H1 (cell line): ENCODE results near the gene DNAJA1. TPM values are rescaled to one million over a fixed set of nuclear protein-coding genes. Genes with fewer than 3 reads are reported as not detected.

ENCODE experiments used
- CTCF ChIA-PET: fragments of 300-600 bp; sonication (Branson Sonifier 250); formaldehyde crosslinking; loops from one replicate; lab custom pipeline; 2021; ENCODE audit not compliant: partially characterized antibody; lab: Charles Lee
- POLR2A ChIA-PET: fragments of 300-600 bp; sonication (Branson Sonifier 250); formaldehyde crosslinking; loops from one replicate; lab custom pipeline; 2021; ENCODE audit warnings: inconsistent platforms; ENCODE audit not compliant: partially characterized antibody; lab: Charles Lee
- DNase-seq, 2 experiments: peaks; one replicate each; pipeline versions ENCODE4 v3.0.0 to v3.0.0-alpha.2; 2010 to 2022; ENCODE audit warnings: low spot score in 2 of 2, low read depth in 1 of 2, mixed read lengths in 1 of 2
- FAIRE-seq: peaks from 2 replicates; lab custom pipeline; 2011; peaks lifted over from hg19 to GRCh38; lab: Jason Lieb, UNC
- H2AFZ ChIP-seq: 2 replicates; pipeline ENCODE4 v1.8.1; 2012; ENCODE audit warnings: low read length, inconsistent platforms
- H2AK5ac ChIP-seq: 2 replicates; pipeline ENCODE4 v1.6.1; 2013; ENCODE audit warnings: low read depth, low read length
- H2BK120ac ChIP-seq: replicated peaks from 2 replicates; pipeline ENCODE3; 2013; ENCODE audit warnings: low read depth, low read length, inconsistent platforms
- H2BK12ac ChIP-seq: 2 replicates; pipeline ENCODE4 v1.6.1; 2013; ENCODE audit warnings: low read depth, low read length
- H2BK15ac ChIP-seq: 2 replicates; pipeline ENCODE4 v1.6.1; 2013; ENCODE audit warnings: low read length
- H2BK20ac ChIP-seq: 2 replicates; pipeline ENCODE4 v1.6.1; 2013; ENCODE audit warnings: low read length
- H2BK5ac ChIP-seq: 2 replicates; pipeline ENCODE4 v1.6.1; 2013; ENCODE audit warnings: low read depth, low read length
- H3K14ac ChIP-seq: 2 replicates; pipeline ENCODE4 v1.6.1; 2013; ENCODE audit warnings: inconsistent platforms; ENCODE audit not compliant: insufficient read length
- H3K18ac ChIP-seq: 2 replicates; pipeline ENCODE4 v1.6.1; 2013; ENCODE audit warnings: low read length; ENCODE audit errors: extremely low read depth
- H3K23ac ChIP-seq: 2 replicates; pipeline ENCODE4 v1.6.1; 2013; ENCODE audit warnings: inconsistent platforms; ENCODE audit not compliant: insufficient read length
- H3K23me2 ChIP-seq: 2 replicates; pipeline ENCODE4 v1.6.1; 2013; ENCODE audit warnings: low read depth, low read length
- H3K27ac ChIP-seq: 2 replicates; pipeline ENCODE4 v1.6.1; 2011; ENCODE audit warnings: low read depth, low read length, inconsistent platforms
- H3K27me3 ChIP-seq, 4 experiments: replicated peaks in 1 of 4; 1 replicate in 1 of 4; 2 replicates in 3 of 4; pipeline versions ENCODE4 v1.6.1 to v1.8.1; 2011 to 2013; ENCODE audit warnings: low read length in 3 of 4, mild to moderate bottlenecking in 3 of 4, inconsistent platforms in 2 of 4, mixed read lengths in 2 of 4, moderate library complexity in 1 of 4; ENCODE audit not compliant: control insufficient read depth in 3 of 4, insufficient read depth in 3 of 4; ENCODE audit errors: extremely low read depth in 1 of 4
- H3K36me3 ChIP-seq, 4 experiments: 2 replicates each; pipeline versions ENCODE4 v1.6.1 to v1.8.1; 2011 to 2013; ENCODE audit warnings: mild to moderate bottlenecking in 4 of 4, low read length in 3 of 4, moderate library complexity in 2 of 4, control low read depth in 1 of 4, inconsistent platforms in 1 of 4; ENCODE audit not compliant: insufficient read depth in 4 of 4, control insufficient read depth in 2 of 4
- H3K4ac ChIP-seq: replicated peaks from 2 replicates; pipeline ENCODE3; 2013; ENCODE audit warnings: low read length, low read depth, mixed read lengths, inconsistent platforms; ENCODE audit not compliant: insufficient read length
- H3K4me1 ChIP-seq, 4 experiments: replicated peaks in 1 of 4; 1 replicate in 1 of 4; 2 replicates in 3 of 4; pipeline versions ENCODE4 v1.6.1 to v1.8.1; 2011 to 2013; ENCODE audit warnings: low read length in 3 of 4, inconsistent platforms in 2 of 4, mixed read lengths in 1 of 4; ENCODE audit not compliant: insufficient read depth in 4 of 4, control insufficient read depth in 3 of 4
- H3K4me2 ChIP-seq, 2 experiments: 2 replicates each; pipeline versions ENCODE4 v1.6.1 to v1.8.1; 2011 to 2013; ENCODE audit warnings: low read depth in 2 of 2, low read length in 2 of 2, control low read depth in 1 of 2, inconsistent platforms in 1 of 2, mild to moderate bottlenecking in 1 of 2; ENCODE audit not compliant: insufficient read depth in 1 of 2
- H3K4me3 ChIP-seq, 4 experiments: fragments of 200-600, 300-600 bp in 1 of 4; sonication (generic), shearing (Covaris generic), sonication (Bioruptor Twin) in 1 of 4; 2 replicates each; pipeline versions ENCODE4 v1.5.1 to v1.8.1; 2011 to 2016; ENCODE audit warnings: low read length in 4 of 4, low read depth in 3 of 4, control low read depth in 2 of 4, inconsistent platforms in 2 of 4, mild to moderate bottlenecking in 2 of 4, mixed read lengths in 1 of 4, moderate library complexity in 1 of 4; ENCODE audit not compliant: insufficient read depth in 2 of 4; ENCODE audit errors: extremely low read depth in 1 of 4
- H3K56ac ChIP-seq: replicated peaks from 2 replicates; pipeline ENCODE3; 2013; ENCODE audit warnings: low read depth, mild to moderate bottlenecking, mixed read lengths, low read length, inconsistent platforms; ENCODE audit not compliant: insufficient read length
- H3K79me1 ChIP-seq: 2 replicates; pipeline ENCODE4 v1.6.1; 2013; ENCODE audit warnings: low read depth, low read length, control low read depth
- H3K79me2 ChIP-seq, 2 experiments: 2 replicates each; pipeline versions ENCODE4 v1.6.1 to v1.8.1; 2012 to 2013; ENCODE audit warnings: low read length in 2 of 2, mild to moderate bottlenecking in 2 of 2, inconsistent platforms in 1 of 2; ENCODE audit not compliant: insufficient read depth in 2 of 2, control insufficient read depth in 1 of 2
- H3K9ac ChIP-seq, 4 experiments: replicated peaks in 1 of 4; 1 replicate in 1 of 4; 2 replicates in 3 of 4; pipeline versions ENCODE4 v1.6.1 to v1.8.1; 2011 to 2013; ENCODE audit warnings: low read depth in 3 of 4, low read length in 3 of 4, control low read depth in 2 of 4, mild to moderate bottlenecking in 2 of 4, moderate library complexity in 2 of 4, inconsistent platforms in 1 of 4; ENCODE audit errors: extremely low read depth in 1 of 4
- H3K9me3 ChIP-seq, 2 experiments: 2 replicates each; pipeline versions ENCODE4 v1.6.1 to v1.8.1; 2012 to 2013; ENCODE audit warnings: mild to moderate bottlenecking in 2 of 2, moderate library complexity in 2 of 2, control low read depth in 1 of 2, inconsistent platforms in 1 of 2, low read depth in 1 of 2, low read length in 1 of 2, mixed read lengths in 1 of 2; ENCODE audit not compliant: insufficient read depth in 2 of 2
- H4K20me1 ChIP-seq, 2 experiments: replicated peaks in 1 of 2; 2 replicates each; pipeline versions ENCODE3 to v1.8.1; 2011 to 2013; ENCODE audit warnings: inconsistent platforms in 2 of 2, low read length in 2 of 2, mild to moderate bottlenecking in 1 of 2; ENCODE audit not compliant: insufficient read depth in 2 of 2, control insufficient read depth in 1 of 2
- H4K5ac ChIP-seq: 2 replicates; pipeline ENCODE4 v1.6.1; 2013; ENCODE audit warnings: low read length, low read depth, mixed read lengths, inconsistent platforms; ENCODE audit not compliant: insufficient read length
- H4K8ac ChIP-seq: 2 replicates; pipeline ENCODE4 v1.8.0; 2013; ENCODE audit warnings: mild to moderate bottlenecking, moderate library complexity, low read length, inconsistent platforms; ENCODE audit not compliant: insufficient read depth; ENCODE audit errors: extremely low read depth
- H4K91ac ChIP-seq: replicated peaks from 2 replicates; pipeline ENCODE3; 2013; ENCODE audit warnings: low read length, mixed read lengths, inconsistent platforms; ENCODE audit not compliant: insufficient read length
- CBX5 ChIP-seq: fragments of 300-800, 300-1000 bp; sonication (generic); IDR thresholded peaks from 2 replicates; pipeline ENCODE4 v1.7.1; 2016; ENCODE audit warnings: antibody characterized with exemption, low read length, low read depth
- CEBPB ChIP-seq: IDR thresholded peaks from 2 replicates; pipeline ENCODE4 v1.6.1; 2012; ENCODE audit warnings: low read depth, low read length
- EGR1 ChIP-seq: IDR thresholded peaks from 2 replicates; pipeline ENCODE4 v1.6.1; 2011; ENCODE audit warnings: low read depth, low read length, borderline replicate concordance
- GTF2F1 ChIP-seq: IDR thresholded peaks from 2 replicates; pipeline ENCODE4 v1.6.1; 2012; ENCODE audit warnings: low read depth, low read length, improper control_type of control experiment, borderline replicate concordance
- MAX ChIP-seq: IDR thresholded peaks from 2 replicates; pipeline ENCODE4 v1.6.1; 2012; ENCODE audit warnings: inconsistent platforms
- RXRA ChIP-seq: IDR thresholded peaks from 2 replicates; pipeline ENCODE4 v1.6.1; 2011; ENCODE audit warnings: low read depth, mild to moderate bottlenecking, low read length, moderate library complexity; ENCODE audit not compliant: insufficient read depth
- SIN3A ChIP-seq, 2 experiments: IDR thresholded peaks in 1 of 2; conservative IDR thresholded peaks in 1 of 2; 2 replicates each; pipeline ENCODE4 v1.6.1; 2011 to 2012; ENCODE audit warnings: low read length in 2 of 2, improper control_type of control experiment in 1 of 2, low read depth in 1 of 2, mild to moderate bottlenecking in 1 of 2
- SUZ12 ChIP-seq: fragments of 200-600 bp; sonication (generic); IDR thresholded peaks from 2 replicates; pipeline ENCODE4 v1.6.1; 2012; ENCODE audit warnings: mild to moderate bottlenecking, inconsistent platforms, low read length, moderate library complexity, mixed read lengths
- ZNF274 ChIP-seq: IDR thresholded peaks from 2 replicates; pipeline ENCODE4 v1.7.0; 2012; ENCODE audit warnings: low read length, borderline replicate concordance; ENCODE audit errors: extremely low read depth
- WGBS, 2 experiments: shearing (Covaris generic) in 1 of 2; methylation state at CpG; one replicate each; pipeline versions ENCODE4 v1.1.6 to v1.1.7; 2013 to 2015; ENCODE audit warnings: low lambda C conversion rate in 2 of 2, mixed read lengths in 2 of 2, inconsistent platforms in 1 of 2, low coverage in 1 of 2, missing lambda C conversion rate in 1 of 2; ENCODE audit not compliant: insufficient replicate concordance in 2 of 2, insufficient coverage in 1 of 2, insufficient read length in 1 of 2; ENCODE audit errors: extremely low coverage in 1 of 2, missing lambda C conversion rate in 1 of 2; 5-methylcytosine and 5-hydroxymethylcytosine counted together
- polyA plus RNA-seq, 7 experiments: library from polyadenylated mRNA; depleted of rRNA in 3 of 7; stranded (reverse) in 5 of 7; unstranded in 2 of 7; fragments of >200 nt in 5 of 7; fragments of 200-250 nt in 2 of 7; gene quantifications; 1 replicate in 5 of 7; 2 replicates in 1 of 7; 4 replicates in 1 of 7; pipeline versions ENCODE4 v1.2.1 to v1.2.3, GENCODE V29; 2011 to 2013; ENCODE audit warnings: missing spikeins in 2 of 7, mixed read lengths in 2 of 7
- total RNA-seq: library from RNA; stranded (reverse); fragmentation: NEBNext Ultra II Directional; extraction: Animal tissue kit (Norgen Biotek cat#: 25700); gene quantifications from 2 replicates; pipeline ENCODE4 v1.2.1, GENCODE V29; 2021
- TF ChIP-seq, protein P1 (sequence below): IDR thresholded peaks from 2 replicates; pipeline ENCODE4 v1.6.1; 2012; ENCODE audit warnings: low read length, inconsistent platforms

DNAJA1 gene
- total and polyA plus RNA-seq, 2 of the 8 experiments (the other 6 are each of a cell fraction or from before 2014, with no cell fraction given) = 54.4 to 159 TPM

DNA sequence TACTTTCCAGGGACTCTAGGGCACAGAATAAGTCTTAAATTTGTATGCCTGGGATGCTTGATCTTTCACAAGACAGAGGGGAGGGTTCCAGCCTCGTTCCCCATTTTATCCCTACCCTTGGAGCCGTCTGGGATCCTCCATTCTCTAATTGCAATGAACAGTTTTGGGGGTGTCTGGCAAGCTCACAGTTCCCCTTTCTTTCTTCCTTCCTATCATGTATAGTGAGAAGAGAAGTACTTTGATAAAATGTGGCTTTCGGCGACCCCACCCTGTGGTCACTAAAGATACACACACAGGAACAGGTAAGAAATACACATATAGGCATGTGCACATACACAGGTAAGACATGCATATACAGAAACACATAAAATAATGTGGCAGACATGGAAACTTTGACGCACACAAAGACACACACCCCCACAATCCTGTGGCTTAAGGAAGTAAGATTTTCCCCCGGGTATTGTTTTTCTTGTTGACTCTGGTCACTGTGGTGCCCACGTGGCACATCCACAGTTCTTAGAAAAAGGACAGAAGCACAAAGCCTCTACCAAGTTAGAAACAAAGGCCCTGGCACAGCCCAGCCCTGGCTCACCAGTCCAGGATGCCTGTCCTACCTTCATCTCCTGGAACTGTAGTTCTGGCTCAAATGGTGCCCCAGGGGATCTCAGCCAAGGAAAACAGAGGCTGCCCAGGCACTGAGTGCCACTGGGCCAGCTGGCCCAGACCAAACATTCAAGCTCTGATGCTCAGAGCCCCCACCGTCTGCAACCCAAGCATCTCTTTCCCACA, 57.7 kb downstream of the DNAJA1 start:
- Histone ChIP-seq H2BK12ac (no peak overlapping the region), H4K8ac (no peak overlapping the region), H4K20me1 (no peaks in the 10 kb centered on the region), H2BK120ac (no peak overlapping the region), H3K18ac (no peak overlapping the region), H3K56ac (no peak overlapping the region), H3K79me2 (no peaks in the 10 kb centered on the region), H2BK5ac (no peak overlapping the region), H2BK15ac (no peak overlapping the region), H3K23ac (no peak overlapping the region), H3K23me2 (no peaks in the 10 kb centered on the region), H3K4ac (no peak overlapping the region), H3K9ac (no peak overlapping the region), H3K4me2 (no peak overlapping the region), H3K27ac (no peak overlapping the region), H2AFZ (no peak overlapping the region), H3K79me1 (no peaks in the 10 kb centered on the region), H3K36me3 (no peaks in the 10 kb centered on the region), H2AK5ac (no peak overlapping the region), H2BK20ac (no peak overlapping the region), H3K9me3 (peaks cover 4 to 13% of the 10 kb centered on the region in 2 experiments; a peak in 2 of 4 replicates), H3K4me1 (no peaks in the 10 kb centered on the region; a peak in 1 of 7 replicates), H4K5ac (no peak overlapping the region), H3K14ac (no peak overlapping the region), H4K91ac (no peak overlapping the region), H3K27me3 (no peaks in the 10 kb centered on the region), H3K4me3 (no peak overlapping the region)
- no peak for FAIRE-seq
- 86% methylated on average over 8 of the region's 8 CpGs; no CpG with 5 or more reads in 1 of the 2 experiments for WGBS, 2 experiments
- ChIA-PET CTCF (interaction anchor here (0.6 to 2.7 kb wide), 7 partner anchors 25 to 144 kb away, joined by 3 to 26 read pairs (median 3); no protein-coding TSS in a partner anchor), POLR2A (interaction anchor here (1.0 kb wide), 1 partner anchor 146 kb away, joined by 3 read pairs; no protein-coding TSS in a partner anchor)
- no peak for DNase-seq
- TF ChIP-seq MAX (no peak), CEBPB (no peak), ZNF274 (no peak), SIN3A (conservative IDR thresholded peaks at IDR 0.05 in 1 of 2, IDR thresholded peaks at IDR 0.05 in 1 of 2; ENCODE audit: low read depth in 1 of 2, low read length in 2 of 2) (no peak), EGR1 (no peak), RXRA (no peak), GTF2F1 (no peak), CBX5 (no peak), SUZ12 (no peak)
- TF ChIP-seq, protein P1, sequence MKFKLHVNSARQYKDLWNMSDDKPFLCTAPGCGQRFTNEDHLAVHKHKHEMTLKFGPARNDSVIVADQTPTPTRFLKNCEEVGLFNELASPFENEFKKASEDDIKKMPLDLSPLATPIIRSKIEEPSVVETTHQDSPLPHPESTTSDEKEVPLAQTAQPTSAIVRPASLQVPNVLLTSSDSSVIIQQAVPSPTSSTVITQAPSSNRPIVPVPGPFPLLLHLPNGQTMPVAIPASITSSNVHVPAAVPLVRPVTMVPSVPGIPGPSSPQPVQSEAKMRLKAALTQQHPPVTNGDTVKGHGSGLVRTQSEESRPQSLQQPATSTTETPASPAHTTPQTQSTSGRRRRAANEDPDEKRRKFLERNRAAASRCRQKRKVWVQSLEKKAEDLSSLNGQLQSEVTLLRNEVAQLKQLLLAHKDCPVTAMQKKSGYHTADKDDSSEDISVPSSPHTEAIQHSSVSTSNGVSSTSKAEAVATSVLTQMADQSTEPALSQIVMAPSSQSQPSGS = no peak
